WTC11 (cell line): ENCODE data around the gene ARMH2. TPM values are rescaled to one million over a fixed set of nuclear protein-coding genes. Genes with fewer than 3 reads are reported as not detected.

Experiments
- ATAC-seq: fragments of 200-7000 bp; cut with Tn5 transposase; 2 replicates; pipeline ENCODE4 v1.10.0; 2021; ENCODE audit warnings: mild to moderate bottlenecking, moderate library complexity
- CTCF ChIA-PET: fragments of 300-600 bp; sonication (Branson Sonifier 250); formaldehyde crosslinking; loops from one replicate; lab custom pipeline; 2021; ENCODE audit warnings: antibody characterized with exemption; lab: Charles Lee
- POLR2A ChIA-PET: fragments of 350-600 bp; sonication (Branson Sonifier 250); formaldehyde crosslinking; loops from one replicate; lab custom pipeline; 2021; ENCODE audit warnings: antibody characterized with exemption; lab: Charles Lee
- DNase-seq: peaks from one replicate; pipeline ENCODE4 v3.0.0; 2021; ENCODE audit warnings: low spot score
- H3K27ac Mint-ChIP-seq: 2 replicates; pipeline ENCODE4 v1.8.0; 2021; ENCODE audit warnings: mixed read lengths
- H3K27me3 Mint-ChIP-seq: 2 replicates; pipeline ENCODE4 v1.8.0; 2021; ENCODE audit warnings: low read depth, mild to moderate bottlenecking, moderate library complexity, mixed read lengths
- H3K36me3 Mint-ChIP-seq: 2 replicates; pipeline ENCODE4 v1.8.0; 2021; ENCODE audit warnings: mixed read lengths
- H3K4me1 Mint-ChIP-seq: 2 replicates; pipeline ENCODE4 v1.8.0; 2022; ENCODE audit warnings: mixed read lengths
- H3K4me3 Mint-ChIP-seq: 2 replicates; pipeline ENCODE4 v1.8.0; 2021; ENCODE audit warnings: mild to moderate bottlenecking, moderate library complexity, mixed read lengths
- H3K9me3 Mint-ChIP-seq: 2 replicates; pipeline ENCODE4 v1.8.0; 2021; ENCODE audit warnings: mixed read lengths
- EMX1 ChIP-seq: fragments of 250-450 bp; sonication (Bioruptor Pico); IDR thresholded peaks from 2 replicates; pipeline ENCODE4 v1.8.0; 2021; ENCODE audit warnings: mild to moderate bottlenecking
- ESRRA ChIP-seq: sonication (generic); formaldehyde crosslinking; IDR thresholded peaks from 2 replicates; pipeline ENCODE4 v1.8.1; 2022; ENCODE audit warnings: mild to moderate bottlenecking, missing genetic modification reagents, borderline replicate concordance
- FOXJ3 ChIP-seq: sonication (generic); formaldehyde crosslinking; IDR thresholded peaks from 2 replicates; pipeline ENCODE4 v1.9.0; 2021; ENCODE audit warnings: missing genetic modification reagents, mild to moderate bottlenecking, borderline replicate concordance
- GABPB1 ChIP-seq: sonication (generic); formaldehyde crosslinking; IDR thresholded peaks from 2 replicates; pipeline ENCODE4 v1.8.1; 2023; ENCODE audit warnings: mild to moderate bottlenecking, missing genetic modification reagents
- IRF2 ChIP-seq: sonication (generic); formaldehyde crosslinking; IDR thresholded peaks from 2 replicates; pipeline ENCODE4 v1.8.0; 2022; ENCODE audit warnings: low read depth, missing genetic modification reagents, borderline replicate concordance
- KAT7 ChIP-seq: sonication (generic); formaldehyde crosslinking; IDR thresholded peaks from 2 replicates; pipeline ENCODE4 v1.8.1; 2023; ENCODE audit warnings: missing genetic modification reagents, mild to moderate bottlenecking, borderline replicate concordance
- MXD4 ChIP-seq: fragments of 250-450 bp; sonication (Bioruptor Pico); IDR thresholded peaks from 2 replicates; pipeline ENCODE4 v1.8.0; 2021; ENCODE audit warnings: mild to moderate bottlenecking, moderate library complexity, borderline replicate concordance
- NFATC4 ChIP-seq: fragments of 250-450 bp; sonication (Bioruptor Pico); IDR thresholded peaks from 2 replicates; pipeline ENCODE4 v1.9.0; 2021; ENCODE audit warnings: mild to moderate bottlenecking
- NFE2L1 ChIP-seq: sonication (generic); formaldehyde crosslinking; IDR thresholded peaks from 2 replicates; pipeline ENCODE4 v1.8.1; 2023; ENCODE audit warnings: missing genetic modification reagents
- NR3C1 ChIP-seq: sonication (generic); formaldehyde crosslinking; conservative IDR thresholded peaks from 2 replicates; pipeline ENCODE4 v1.8.1; 2023; ENCODE audit warnings: low read depth, mild to moderate bottlenecking, missing genetic modification reagents
- SOX15 ChIP-seq: fragments of 250-450 bp; sonication (Bioruptor Pico); IDR thresholded peaks from 2 replicates; pipeline ENCODE4 v1.9.0; 2021; ENCODE audit warnings: mild to moderate bottlenecking
- ZNF219 ChIP-seq: sonication (generic); formaldehyde crosslinking; IDR thresholded peaks from 2 replicates; pipeline ENCODE4 v1.8.0; 2023; ENCODE audit warnings: missing genetic modification reagents, mild to moderate bottlenecking, borderline replicate concordance
- ZNF317 ChIP-seq: sonication (generic); formaldehyde crosslinking; IDR thresholded peaks from 2 replicates; pipeline ENCODE4 v1.8.1; 2023; ENCODE audit warnings: low read depth, mild to moderate bottlenecking, moderate library complexity, missing genetic modification reagents, borderline replicate concordance
- ZNF416 ChIP-seq: fragments of 250-450 bp; sonication (Bioruptor Pico); IDR thresholded peaks from 2 replicates; pipeline ENCODE4 v1.9.0; 2021; ENCODE audit warnings: mild to moderate bottlenecking, inconsistent platforms
- total RNA-seq: library from RNA; stranded (reverse); gene quantifications from 3 replicates; pipeline ENCODE4 v1.2.3, GENCODE V29; 2021
- TF ChIP-seq, protein P1 (sequence below): sonication (generic); formaldehyde crosslinking; conservative IDR thresholded peaks from 2 replicates; pipeline ENCODE4 v1.8.1; 2022; ENCODE audit warnings: mild to moderate bottlenecking, missing genetic modification reagents
- TF ChIP-seq, protein P2 (sequence below): sonication (generic); formaldehyde crosslinking; IDR thresholded peaks from 2 replicates; pipeline ENCODE4 v1.8.1; 2023; ENCODE audit warnings: mild to moderate bottlenecking, moderate library complexity, missing genetic modification reagents
- TF ChIP-seq, protein P3 (sequence below): fragments of 250-450 bp; sonication (Bioruptor Pico); conservative IDR thresholded peaks from 2 replicates; pipeline ENCODE4 v1.9.0; 2021; ENCODE audit warnings: mild to moderate bottlenecking
- TF ChIP-seq, protein P4 (sequence below): sonication (generic); formaldehyde crosslinking; IDR thresholded peaks from 2 replicates; pipeline ENCODE4 v1.8.0; 2022; ENCODE audit warnings: mild to moderate bottlenecking, missing genetic modification reagents
- TF ChIP-seq, protein P5 (sequence below): sonication (generic); formaldehyde crosslinking; IDR thresholded peaks from 2 replicates; pipeline ENCODE4 v1.8.1; 2022; ENCODE audit warnings: low read depth, missing genetic modification reagents, borderline replicate concordance

The ARMH2 gene
- total RNA-seq, 1 experiment from 2014 or later, result not detected

DNA sequence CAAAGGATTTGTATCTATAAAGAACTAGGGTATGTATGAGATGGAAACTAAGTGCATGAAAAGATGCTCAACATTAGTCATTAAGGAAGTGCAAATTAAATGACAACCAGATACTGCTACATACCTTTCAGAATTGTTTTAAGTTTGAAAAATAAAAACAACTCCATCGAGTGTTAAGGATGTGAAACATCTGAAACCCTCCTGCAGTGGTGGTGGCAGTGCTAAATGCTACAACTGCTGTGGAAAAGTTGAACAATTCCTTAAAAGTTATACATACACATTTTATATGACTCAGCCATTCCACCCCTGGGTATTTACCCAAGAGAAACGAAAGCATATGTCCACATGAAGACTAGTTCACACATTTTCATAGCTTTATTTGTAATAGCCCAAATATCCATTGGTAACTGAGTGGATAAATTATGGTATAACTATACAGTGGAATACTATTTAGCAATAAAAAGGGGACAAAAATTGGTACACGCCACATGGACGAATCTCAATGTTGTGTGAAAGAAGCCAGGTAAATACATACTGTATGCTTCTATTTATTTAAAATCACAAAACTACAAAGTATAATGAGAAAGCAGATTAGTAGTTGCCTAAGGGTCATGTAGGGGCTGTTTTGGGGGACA, 10.6 kb downstream of the ARMH2 start:
- Mint-ChIP-seq H3K27me3 (no peaks in the 10 kb centered on the region), H3K36me3 (peaks cover 51% of the 10 kb centered on the region), H3K27ac (no peak overlapping the region), H3K9me3 (no peaks in the 10 kb centered on the region), H3K4me3 (no peak overlapping the region), H3K4me1 (no peaks in the 10 kb centered on the region)
- CTCF ChIA-PET, result no interaction called here
- no peak for ATAC-seq
- DNase-seq, result no peak
- TF ChIP-seq, protein P1, sequence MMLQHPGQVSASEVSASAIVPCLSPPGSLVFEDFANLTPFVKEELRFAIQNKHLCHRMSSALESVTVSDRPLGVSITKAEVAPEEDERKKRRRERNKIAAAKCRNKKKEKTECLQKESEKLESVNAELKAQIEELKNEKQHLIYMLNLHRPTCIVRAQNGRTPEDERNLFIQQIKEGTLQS (CRISPR knock-in tag), result no peak
- POLR2A ChIA-PET, result no interaction called here

DNA sequence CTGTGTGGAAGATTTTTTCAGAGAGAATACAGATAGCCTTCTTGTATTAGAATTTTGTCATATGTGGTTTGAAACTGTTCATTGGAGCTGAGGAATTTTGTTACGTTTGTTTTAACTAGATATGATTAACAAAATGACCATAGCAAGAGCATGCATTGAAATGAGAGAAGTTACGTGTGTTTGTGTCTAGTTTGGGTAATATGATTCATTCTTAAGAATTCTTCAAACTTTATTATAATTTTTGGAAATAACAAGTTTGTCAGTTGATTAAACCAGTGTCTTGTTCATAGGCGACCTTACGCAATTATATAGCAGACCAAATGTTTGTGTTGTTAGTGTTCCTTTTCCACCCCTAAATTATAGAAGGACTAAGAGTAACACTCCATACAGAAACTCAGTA, 18.5 kb downstream of the ARMH2 start:
- no peak overlapping the region for H3K4me3 Mint-ChIP-seq
- 0 out of 2 replicates have a peak overlapping the region, but pooled peaks have one; percentile 53 for H3K27ac Mint-ChIP-seq
- peaks cover 21% of the 10 kb centered on the region for H3K4me1 Mint-ChIP-seq
- no peak for TF ChIP-seq ZNF317
- TF ChIP-seq ESRRA, result no peak
- TF ChIP-seq IRF2 (CRISPR knock-in tag), result no peak
- TF ChIP-seq, protein P1 (CRISPR knock-in tag), result no peak
- TF ChIP-seq NFE2L1 (CRISPR knock-in tag), result no peak
- TF ChIP-seq ZNF219 (CRISPR knock-in tag), result no peak
- TF ChIP-seq FOXJ3 (CRISPR knock-in tag), result no peak
- TF ChIP-seq, protein P2, sequence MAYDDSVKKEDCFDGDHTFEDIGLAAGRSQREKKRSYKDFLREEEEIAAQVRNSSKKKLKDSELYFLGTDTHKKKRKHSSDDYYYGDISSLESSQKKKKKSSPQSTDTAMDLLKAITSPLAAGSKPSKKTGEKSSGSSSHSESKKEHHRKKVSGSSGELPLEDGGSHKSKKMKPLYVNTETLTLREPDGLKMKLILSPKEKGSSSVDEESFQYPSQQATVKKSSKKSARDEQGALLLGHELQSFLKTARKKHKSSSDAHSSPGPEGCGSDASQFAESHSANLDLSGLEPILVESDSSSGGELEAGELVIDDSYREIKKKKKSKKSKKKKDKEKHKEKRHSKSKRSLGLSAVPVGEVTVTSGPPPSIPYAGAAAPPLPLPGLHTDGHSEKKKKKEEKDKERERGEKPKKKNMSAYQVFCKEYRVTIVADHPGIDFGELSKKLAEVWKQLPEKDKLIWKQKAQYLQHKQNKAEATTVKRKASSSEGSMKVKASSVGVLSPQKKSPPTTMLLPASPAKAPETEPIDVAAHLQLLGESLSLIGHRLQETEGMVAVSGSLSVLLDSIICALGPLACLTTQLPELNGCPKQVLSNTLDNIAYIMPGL (CRISPR knock-in tag), result no peak
- no peak for TF ChIP-seq NFATC4 (CRISPR knock-in tag)
- TF ChIP-seq, protein P3, sequence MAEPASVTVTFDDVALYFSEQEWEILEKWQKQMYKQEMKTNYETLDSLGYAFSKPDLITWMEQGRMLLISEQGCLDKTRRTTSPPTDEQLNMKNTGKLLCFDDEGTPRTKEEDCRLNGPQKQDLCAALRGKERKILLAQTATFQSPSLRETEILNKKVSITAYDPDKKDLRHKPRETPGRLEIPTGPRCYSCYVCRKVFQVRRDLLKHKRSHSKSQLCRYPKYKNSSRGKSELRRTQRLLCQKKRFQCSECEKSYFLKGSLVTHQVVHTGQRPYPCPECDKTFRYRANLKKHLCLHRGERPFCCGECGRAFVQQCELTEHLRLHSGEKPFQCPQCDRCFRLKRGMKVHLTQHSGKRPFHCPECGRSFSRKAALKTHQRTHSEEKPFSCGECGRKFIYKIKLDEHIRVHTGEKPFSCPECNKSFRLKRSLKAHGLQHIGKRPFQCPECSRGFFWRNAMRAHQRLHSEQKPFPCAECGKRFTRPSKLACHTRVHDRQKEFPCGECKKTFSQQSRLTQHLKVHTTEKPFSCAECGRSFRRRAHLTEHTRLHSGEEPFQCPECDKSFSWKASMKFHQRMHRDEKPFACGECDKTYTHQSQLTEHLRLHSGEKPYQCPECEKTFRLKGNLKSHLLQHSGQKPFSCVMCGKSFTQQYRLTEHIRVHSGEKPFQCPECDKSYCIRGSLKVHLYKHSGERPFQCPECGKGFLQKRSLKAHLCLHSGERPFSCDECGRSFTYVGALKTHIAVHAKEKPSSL (CRISPR knock-in tag), result no peak
- TF ChIP-seq MXD4 (CRISPR knock-in tag), result no peak
- no peak for TF ChIP-seq GABPB1
- TF ChIP-seq ZNF416, result no peak
- no peak for TF ChIP-seq SOX15 (CRISPR knock-in tag)
- TF ChIP-seq NR3C1 (CRISPR knock-in tag), result no peak
- TF ChIP-seq, protein P4, sequence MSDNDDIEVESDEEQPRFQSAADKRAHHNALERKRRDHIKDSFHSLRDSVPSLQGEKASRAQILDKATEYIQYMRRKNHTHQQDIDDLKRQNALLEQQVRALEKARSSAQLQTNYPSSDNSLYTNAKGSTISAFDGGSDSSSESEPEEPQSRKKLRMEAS, result no peak
- TF ChIP-seq EMX1, result no peak
- TF ChIP-seq KAT7 (CRISPR knock-in tag), result no peak
- TF ChIP-seq, protein P5, sequence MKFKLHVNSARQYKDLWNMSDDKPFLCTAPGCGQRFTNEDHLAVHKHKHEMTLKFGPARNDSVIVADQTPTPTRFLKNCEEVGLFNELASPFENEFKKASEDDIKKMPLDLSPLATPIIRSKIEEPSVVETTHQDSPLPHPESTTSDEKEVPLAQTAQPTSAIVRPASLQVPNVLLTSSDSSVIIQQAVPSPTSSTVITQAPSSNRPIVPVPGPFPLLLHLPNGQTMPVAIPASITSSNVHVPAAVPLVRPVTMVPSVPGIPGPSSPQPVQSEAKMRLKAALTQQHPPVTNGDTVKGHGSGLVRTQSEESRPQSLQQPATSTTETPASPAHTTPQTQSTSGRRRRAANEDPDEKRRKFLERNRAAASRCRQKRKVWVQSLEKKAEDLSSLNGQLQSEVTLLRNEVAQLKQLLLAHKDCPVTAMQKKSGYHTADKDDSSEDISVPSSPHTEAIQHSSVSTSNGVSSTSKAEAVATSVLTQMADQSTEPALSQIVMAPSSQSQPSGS (CRISPR knock-in tag), result no peak
- TF ChIP-seq, all 79 proteins: peak for 0
- CTCF ChIA-PET, result no interaction called here
- H3K9me3 Mint-ChIP-seq, result no peaks in the 10 kb centered on the region
- no peaks in the 10 kb centered on the region for H3K27me3 Mint-ChIP-seq
- ATAC-seq (no peak), DNase-seq (no peak)
- POLR2A ChIA-PET, result no interaction called here
- H3K36me3 Mint-ChIP-seq, result peaks cover 63% of the 10 kb centered on the region
